ENCODE measurements around the gene MAGOH.

Gene MAGOH

GRCh38 chr1:53270873-53271272, 32.6 kb upstream of the MAGOH start:
- DNase-seq (ENCODE audit: low read depth): no peak

GRCh38 chr1:53270107-53270506, 31.8 kb upstream of the MAGOH start:
- DNase-seq (ENCODE audit: low read depth): no peak

- no peak for DNase-seq (ENCODE audit: low read depth)
Measured at GRCh38 chr1:53267761-53268160, 29.4 kb upstream of the MAGOH start.

- no peak for DNase-seq (ENCODE audit: low read depth)
Measured at GRCh38 chr1:53266038-53266437, 27.7 kb upstream of the MAGOH start.

GRCh38 chr1:53265581-53265980, 27.3 kb upstream of the MAGOH start:
- DNase-seq (ENCODE audit: low read depth): no peak

- no peak for DNase-seq (ENCODE audit: low read depth)
Measured at GRCh38 chr1:53264048-53264447, 25.7 kb upstream of the MAGOH start.

GRCh38 chr1:53262000-53262399, 23.7 kb upstream of the MAGOH start:
- no peak for DNase-seq (ENCODE audit: low read depth)

GRCh38 chr1:53260631-53261247, 22.4 kb upstream of the MAGOH start:
- no peak for DNase-seq (ENCODE audit: low read depth)

GRCh38 chr1:53259932-53260331, 21.6 kb upstream of the MAGOH start:
- DNase-seq (ENCODE audit: low read depth): no peak

- DNase-seq (ENCODE audit: low read depth): no peak
Measured at GRCh38 chr1:53258216-53258615, 19.9 kb upstream of the MAGOH start.

- DNase-seq (ENCODE audit: low read depth): no peak
Measured at GRCh38 chr1:53257454-53258081, 19.2 kb upstream of the MAGOH start.

- no peak for DNase-seq (ENCODE audit: low read depth)
Measured at GRCh38 chr1:53256511-53257453, 18.5 kb upstream of the MAGOH start.

- DNase-seq (ENCODE audit: low read depth): no peak
Measured at GRCh38 chr1:53255031-53255430, 16.7 kb upstream of the MAGOH start.

GRCh38 chr1:53254011-53254640, 15.8 kb upstream of the MAGOH start:
- DNase-seq (ENCODE audit: low read depth): no peak

- no peak for DNase-seq (ENCODE audit: low read depth)
Measured at GRCh38 chr1:53250325-53250724, 12.0 kb upstream of the MAGOH start.

- no peak for DNase-seq (ENCODE audit: low read depth)
Measured at GRCh38 chr1:53249706-53250105, 11.4 kb upstream of the MAGOH start.

- no peak for DNase-seq (ENCODE audit: low read depth)
Measured at GRCh38 chr1:53246261-53247134, 8.2 kb upstream of the MAGOH start.

- DNase-seq (ENCODE audit: low read depth): no peak
Measured at GRCh38 chr1:53244141-53244540, 5.8 kb upstream of the MAGOH start.

- DNase-seq (ENCODE audit: low read depth): no peak
Measured at GRCh38 chr1:53242381-53242780, 4.1 kb upstream of the MAGOH start.

GRCh38 chr1:53241828-53242227, 3.5 kb upstream of the MAGOH start:
- DNase-seq (ENCODE audit: low read depth): no peak

- DNase-seq (ENCODE audit: low read depth): no peak
Measured at GRCh38 chr1:53237638-53238037, 680 bp downstream of the MAGOH start.

- no peak for DNase-seq (ENCODE audit: low read depth)
Measured at GRCh38 chr1:53220962-53221286, 17.4 kb downstream of the MAGOH start.
